Pons (tissue), 1 donor: ENCODE data around the gene POLR2J3.
A peak's percentile ranks its signal among the peaks of the same experiment; 100 is the strongest.
"Not testable (repeated sequence)": the region's sequence is repeated elsewhere in the genome, so short reads cannot be mapped to it uniquely, and the experiment has no call there.

Source experiments
- DNase-seq: peaks from one replicate; pipeline ENCODE4 v3.0.0-alpha.2; 2016; ENCODE audit warnings: low spot score

Gene POLR2J3

GRCh38 chr7:102583495-102583894 is 11.1 kb upstream of the POLR2J3 start:
- DNase-seq: not testable (repeated sequence)

- not testable (repeated sequence) for DNase-seq
Measured at GRCh38 chr7:102581722-102582121, 9.3 kb upstream of the POLR2J3 start.

- DNase-seq: not testable (repeated sequence)
Measured at GRCh38 chr7:102578486-102578885, 6.1 kb upstream of the POLR2J3 start.

GRCh38 chr7:102577315-102578240 is 5.2 kb upstream of the POLR2J3 start:
- DNase-seq: not testable (repeated sequence)

- DNase-seq: not testable (repeated sequence)
Measured at GRCh38 chr7:102576363-102576762, 4.0 kb upstream of the POLR2J3 start.

GRCh38 chr7:102574607-102575006 is 2.2 kb upstream of the POLR2J3 start:
- DNase-seq: not testable (repeated sequence)

GRCh38 chr7:102568620-102569019 is 3.8 kb downstream of the POLR2J3 start:
- DNase-seq: peak; percentile 0

- not testable (repeated sequence) for DNase-seq
Measured at GRCh38 chr7:102550808-102551422, 21.5 kb downstream of the POLR2J3 start, which contains the start of gene SPDYE2. Gene SPDYE2, plus strand, starts transcription at chr7:102551226. Its CDS starts 2,030 bp downstream, at chr7:102553256.

GRCh38 chr7:102546353-102546752 is 26.0 kb downstream of the POLR2J3 start:
- DNase-seq: not testable (repeated sequence)

- not testable (repeated sequence) for DNase-seq
Measured at GRCh38 chr7:102545288-102545687, 27.1 kb downstream of the POLR2J3 start.

- DNase-seq: not testable (repeated sequence)
Measured at GRCh38 chr7:102544372-102544771, 28.0 kb downstream of the POLR2J3 start.

GRCh38 chr7:102543596-102543995 is 28.8 kb downstream of the POLR2J3 start, which contains the start of gene UPK3BL2:
Gene UPK3BL2, minus strand, starts transcription at chr7:102543696. Its CDS starts 60 bp downstream, at chr7:102543636.
- DNase-seq: not testable (repeated sequence)

GRCh38 chr7:102542771-102543170 is 29.6 kb downstream of the POLR2J3 start:
- not testable (repeated sequence) for DNase-seq

GRCh38 chr7:102542083-102542482 is 30.3 kb downstream of the POLR2J3 start:
- DNase-seq: not testable (repeated sequence)

GRCh38 chr7:102540604-102541003 is 31.8 kb downstream of the POLR2J3 start:
- DNase-seq: not testable (repeated sequence)

- not testable (repeated sequence) for DNase-seq
Measured at GRCh38 chr7:102535062-102535615, 37.2 kb downstream of the POLR2J3 start.

- DNase-seq: not testable (repeated sequence)
Measured at GRCh38 chr7:102532127-102532526, 40.3 kb downstream of the POLR2J3 start.

- not testable (repeated sequence) for DNase-seq
Measured at GRCh38 chr7:102531583-102531982, 40.8 kb downstream of the POLR2J3 start.

- DNase-seq: not testable (repeated sequence)
Measured at GRCh38 chr7:102527822-102528793, 44.3 kb downstream of the POLR2J3 start.

- not testable (repeated sequence) for DNase-seq
Measured at GRCh38 chr7:102527182-102527581, 45.2 kb downstream of the POLR2J3 start.

- not testable (repeated sequence) for DNase-seq
Measured at GRCh38 chr7:102524803-102525202, 47.6 kb downstream of the POLR2J3 start.
